Central memory CD4-positive, alpha-beta T cell (primary cell): ENCODE measurements around the gene PFKFB3.
"Not testable (repeated sequence)": the region's sequence is repeated elsewhere in the genome, so short reads cannot be mapped to it uniquely, and the experiment has no call there.

Source experiments
- DNase-seq: peaks from one replicate; pipeline ENCODE4 v3.0.0; 2022
- total RNA-seq, 3 experiments: gene quantifications; one replicate each; lab custom pipeline; 2026; lab: John Stamatoyannopoulos, UW

The PFKFB3 gene
- total RNA-seq = 78.7 to 236 (median 138) reads per million in 3 experiments

DNA sequence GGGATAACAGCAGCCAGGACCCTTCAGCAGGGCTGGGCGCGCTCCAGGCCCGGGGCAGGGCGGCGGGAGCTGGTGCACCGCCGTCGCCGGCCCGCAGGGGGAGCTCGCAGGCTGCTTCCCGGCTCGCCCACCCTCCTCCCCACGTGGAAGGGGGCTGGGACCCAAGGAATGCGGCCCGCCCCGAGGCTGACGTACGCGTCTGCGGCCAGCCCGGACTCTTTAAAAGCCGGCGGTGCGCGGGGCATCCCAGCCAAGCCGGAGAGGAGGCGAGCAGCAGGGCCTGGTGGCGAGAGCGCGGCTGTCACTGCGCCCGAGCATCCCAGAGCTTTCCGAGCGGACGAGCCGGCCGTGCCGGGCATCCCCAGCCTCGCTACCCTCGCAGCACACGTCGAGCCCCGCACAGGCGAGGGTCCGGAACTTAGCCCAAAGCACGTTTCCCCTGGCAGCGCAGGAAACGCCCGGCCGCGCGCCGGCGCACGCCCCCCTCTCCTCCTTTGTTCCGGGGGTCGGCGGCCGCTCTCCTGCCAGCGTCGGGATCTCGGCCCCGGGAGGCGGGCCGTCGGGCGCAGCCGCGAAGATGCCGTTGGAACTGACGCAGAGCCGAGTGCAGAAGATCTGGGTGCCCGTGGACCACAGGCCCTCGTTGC, at the start of gene PFKFB3:
TSS of gene PFKFB3 (plus strand) at position 249 of the 647 bp plus-strand sequence. CDS start at position 578, 329 bp downstream.
- peak; percentile 88 for DNase-seq

DNA sequence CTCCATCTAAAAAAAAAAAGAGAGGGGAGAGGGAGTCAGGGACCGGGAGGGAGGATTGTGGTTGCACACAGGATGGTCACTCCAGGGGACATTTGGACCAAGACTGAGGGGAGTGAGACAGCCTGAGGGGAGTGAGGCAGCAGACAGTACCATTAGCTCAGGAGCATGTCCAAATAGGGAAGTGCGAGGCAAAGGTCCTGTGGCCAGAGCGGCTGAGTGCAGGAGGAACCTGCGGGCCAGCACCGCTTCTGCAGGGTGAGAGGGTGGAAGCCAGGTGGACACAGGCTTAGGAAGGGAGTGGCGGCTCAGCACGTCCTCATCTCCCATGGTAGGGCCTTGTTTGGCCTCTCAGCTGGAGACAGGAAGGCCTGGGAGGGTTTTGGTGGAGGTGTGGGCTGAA, 48.9 kb upstream of the PFKFB3 start:
- no peak for DNase-seq

DNA sequence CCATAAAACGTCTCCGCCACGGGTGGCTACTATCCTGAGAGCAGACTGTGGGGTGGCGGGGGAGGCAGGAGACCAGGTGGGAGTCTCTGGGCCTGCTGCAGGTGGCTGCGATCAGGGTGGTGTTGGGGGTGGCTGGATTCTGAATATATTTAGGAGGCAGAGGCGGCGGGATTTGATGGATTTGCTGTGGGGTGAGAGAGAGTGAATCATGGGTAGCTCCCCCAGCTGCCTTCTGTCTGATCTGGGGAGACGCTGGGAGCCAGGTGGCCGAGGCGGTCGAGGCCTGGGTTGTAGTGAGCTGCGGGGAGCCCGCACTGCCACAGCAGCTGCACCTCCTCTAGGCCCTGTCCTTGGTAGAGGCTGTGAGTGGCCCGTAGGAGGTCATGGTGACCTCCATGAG, 48.2 kb upstream of the PFKFB3 start:
- DNase-seq = no peak

DNA sequence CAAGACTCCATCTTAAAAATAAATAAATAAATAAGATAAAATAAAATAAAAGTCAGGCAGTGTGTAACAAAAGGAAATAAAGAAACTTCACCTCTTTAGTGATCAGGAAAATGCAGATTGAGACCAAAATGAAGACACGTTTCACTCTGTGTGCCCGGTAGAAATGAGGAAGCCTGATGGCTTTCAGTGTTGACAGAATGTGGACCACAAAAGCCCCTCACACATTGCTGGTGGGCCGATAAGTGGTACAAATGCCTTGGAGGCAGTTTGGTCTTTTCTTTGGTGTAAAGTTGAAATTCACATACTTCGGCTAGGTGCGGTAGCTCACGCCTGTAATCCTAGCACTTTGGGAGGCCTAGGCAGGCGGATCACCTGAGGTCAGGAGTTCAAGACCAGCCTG, 44.5 kb upstream of the PFKFB3 start:
- no peak for DNase-seq

DNA sequence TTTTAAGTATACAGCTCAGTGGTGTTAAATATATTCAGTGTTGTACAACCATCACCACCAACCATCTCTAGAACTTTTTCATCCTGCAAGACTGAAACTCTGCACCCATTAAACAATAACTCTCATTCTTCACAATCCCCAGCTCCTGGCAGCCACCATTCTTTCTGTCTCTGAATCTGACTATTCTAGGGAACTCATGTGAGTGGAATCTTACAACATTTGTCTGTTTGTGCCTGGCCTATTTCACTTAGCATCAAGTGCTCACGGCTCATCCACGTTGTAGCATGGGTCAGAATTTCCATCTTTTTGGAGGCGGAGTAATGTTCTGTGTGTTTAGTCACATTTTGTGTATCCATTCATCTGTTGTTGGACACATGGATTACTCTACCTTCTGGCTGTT, 40.8 kb upstream of the PFKFB3 start:
- DNase-seq = no peak

DNA sequence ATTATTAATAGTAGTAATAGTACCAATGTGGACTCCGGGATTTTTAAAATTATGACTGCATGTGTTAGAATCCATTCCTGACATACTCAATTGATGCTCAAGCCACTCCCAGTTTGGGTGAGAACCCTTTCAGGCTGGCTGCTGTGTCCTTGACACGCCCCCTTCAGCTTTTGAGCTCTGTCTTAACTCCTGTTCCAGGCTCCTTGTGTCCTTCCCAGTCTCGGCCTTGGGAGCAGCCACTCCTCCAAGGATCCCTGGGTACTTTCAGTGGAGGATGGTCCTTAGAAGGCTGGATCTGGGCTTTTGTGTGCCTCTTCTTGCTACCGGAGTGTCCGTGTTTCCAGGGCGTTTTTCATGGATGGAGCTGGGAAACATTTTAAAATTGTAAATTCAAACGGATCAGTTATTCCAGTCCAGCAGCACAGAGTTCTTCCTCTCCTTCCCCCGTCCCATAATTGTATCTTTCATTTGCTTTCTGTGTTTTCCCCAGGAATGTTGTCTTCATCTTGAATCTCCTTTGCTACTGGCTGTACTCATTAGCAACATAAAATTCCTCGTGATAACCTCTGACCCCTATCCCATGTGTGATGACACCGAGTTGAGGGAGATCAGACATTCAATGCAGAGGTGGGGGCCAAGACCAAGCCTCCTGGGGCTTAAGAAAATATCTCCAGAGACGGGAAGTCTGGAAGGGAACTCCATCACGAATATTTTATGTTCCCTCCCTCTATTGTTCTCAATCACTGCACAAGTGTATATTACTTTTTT, 40.0 kb upstream of the PFKFB3 start:
- DNase-seq = no peak

DNA sequence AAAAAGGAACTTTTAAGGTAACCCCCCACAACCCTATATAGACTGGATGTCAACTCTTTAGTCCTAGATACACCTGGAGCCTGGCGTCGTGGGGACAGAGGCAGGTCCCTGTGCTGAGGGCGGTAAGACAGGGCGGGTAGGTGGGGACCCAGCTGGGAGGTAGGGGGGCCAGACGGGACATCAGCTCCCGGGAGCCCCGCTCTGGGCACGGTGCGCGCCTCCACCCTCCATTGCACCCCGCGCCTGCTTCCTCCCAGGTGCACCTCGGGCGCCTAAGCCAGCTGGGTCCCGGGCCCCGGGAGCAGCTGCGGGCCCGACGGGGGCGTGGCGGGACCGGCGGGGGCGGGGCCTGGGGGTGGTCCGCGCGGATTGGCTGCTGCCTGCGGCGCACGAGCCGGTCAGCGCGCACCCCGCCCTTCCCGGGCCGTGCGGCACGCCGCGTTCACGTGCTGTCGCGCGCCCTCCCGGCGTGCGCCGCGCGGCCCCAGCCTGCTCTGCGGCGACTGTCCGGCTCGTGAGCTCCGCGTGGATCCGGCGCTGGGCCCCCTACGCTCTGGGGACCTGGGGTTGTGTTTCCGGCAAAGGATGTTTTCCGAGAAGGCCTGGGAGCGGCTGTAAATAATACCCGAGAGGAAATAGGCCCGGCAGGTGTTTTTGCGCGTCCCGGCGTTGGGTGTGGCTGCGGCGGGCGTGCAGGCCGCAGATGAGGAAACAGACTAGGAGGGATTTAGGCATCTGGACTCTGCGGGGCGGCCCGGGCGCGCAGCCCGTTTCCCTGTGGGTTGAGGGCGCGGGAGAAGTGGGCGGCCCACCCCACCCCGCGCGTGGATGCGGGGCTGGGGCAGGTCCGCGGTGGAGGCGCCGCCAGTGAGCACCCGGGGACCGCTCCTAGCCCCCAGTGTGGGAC, 39.1 kb upstream of the PFKFB3 start:
- peak; percentile 93 for DNase-seq

DNA sequence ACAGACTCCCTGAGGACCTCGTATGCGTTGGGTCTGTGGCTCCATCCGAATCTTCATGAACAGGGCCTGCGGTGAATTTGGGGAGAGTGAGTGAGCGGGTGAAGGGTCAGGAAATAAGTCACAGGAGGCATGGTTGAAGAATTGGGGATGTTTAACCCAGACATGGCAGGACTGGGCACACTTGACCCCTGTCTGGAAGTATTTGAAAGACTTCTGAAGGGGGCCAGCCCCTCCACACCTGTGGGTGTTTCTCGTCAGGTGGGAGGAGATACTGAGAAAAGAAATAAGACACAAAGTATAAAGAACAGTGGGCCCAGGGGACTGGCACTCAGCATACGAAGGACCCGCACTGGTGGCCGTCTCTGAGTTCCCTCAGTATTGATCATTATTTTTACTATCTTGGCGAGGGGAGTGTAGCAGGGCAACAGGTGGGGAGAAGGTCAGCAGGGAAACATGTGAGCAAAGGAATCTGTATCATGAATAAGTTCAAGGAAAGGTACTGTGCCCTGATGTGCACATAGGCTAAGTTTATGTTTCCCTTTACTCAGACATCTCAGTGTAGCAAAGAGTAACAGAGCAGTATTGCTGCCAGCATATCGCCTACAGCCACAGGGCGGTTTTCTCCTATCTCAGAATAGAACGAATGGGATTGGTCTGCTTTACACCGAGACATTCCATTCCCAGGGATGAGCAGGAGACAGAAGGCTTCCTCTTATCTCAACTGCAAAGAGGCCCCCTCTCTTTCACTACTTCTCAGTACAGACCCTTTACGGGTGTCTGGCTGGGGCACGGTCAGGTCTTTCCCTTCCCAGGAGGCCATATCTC, 38.2 kb upstream of the PFKFB3 start:
- no peak for DNase-seq

DNA sequence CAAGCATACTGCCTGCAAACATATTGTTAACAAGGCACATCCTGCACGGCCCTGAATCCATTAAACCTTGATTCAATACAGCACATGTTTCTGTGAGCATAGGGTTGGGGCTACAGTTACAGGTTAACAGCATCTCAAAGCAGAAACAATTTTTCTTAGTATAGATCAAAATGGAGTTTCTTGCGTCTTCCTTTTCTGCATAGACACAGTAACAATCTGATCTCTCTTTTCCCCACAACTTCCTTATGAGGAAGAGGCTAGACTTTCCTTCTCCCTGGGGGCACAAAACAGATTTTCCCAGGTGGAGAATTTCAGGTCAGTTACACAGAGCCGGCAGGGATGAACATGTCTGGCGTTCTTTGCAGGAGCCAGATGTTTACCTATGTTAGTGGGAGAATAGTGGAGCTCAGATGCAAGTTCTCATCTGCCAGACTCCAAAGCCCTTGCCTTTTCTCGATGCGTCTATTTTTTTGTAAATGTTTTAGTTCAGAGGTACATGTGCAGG, 37.5 kb upstream of the PFKFB3 start:
- no peak for DNase-seq

DNA sequence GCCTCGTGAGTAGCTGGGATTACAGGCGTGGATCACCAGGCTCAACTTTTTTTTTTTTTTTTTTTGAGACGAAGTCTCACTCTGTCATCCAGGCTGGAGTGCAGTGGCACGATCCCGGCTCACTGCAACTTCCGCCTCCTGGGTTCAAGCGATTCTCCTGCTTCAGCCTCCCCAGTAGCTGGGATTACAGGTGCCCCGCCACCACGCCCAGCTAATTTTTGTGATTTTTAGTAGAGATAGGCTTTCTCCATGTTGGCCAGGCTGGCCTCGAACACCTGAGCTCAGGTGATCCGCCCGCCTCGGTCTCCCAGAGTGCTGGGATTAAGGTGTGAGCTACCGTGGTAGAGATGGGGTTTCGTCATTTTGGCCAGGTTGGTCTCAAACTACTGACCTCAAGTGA, 36.8 kb upstream of the PFKFB3 start:
- DNase-seq = not testable (repeated sequence)

DNA sequence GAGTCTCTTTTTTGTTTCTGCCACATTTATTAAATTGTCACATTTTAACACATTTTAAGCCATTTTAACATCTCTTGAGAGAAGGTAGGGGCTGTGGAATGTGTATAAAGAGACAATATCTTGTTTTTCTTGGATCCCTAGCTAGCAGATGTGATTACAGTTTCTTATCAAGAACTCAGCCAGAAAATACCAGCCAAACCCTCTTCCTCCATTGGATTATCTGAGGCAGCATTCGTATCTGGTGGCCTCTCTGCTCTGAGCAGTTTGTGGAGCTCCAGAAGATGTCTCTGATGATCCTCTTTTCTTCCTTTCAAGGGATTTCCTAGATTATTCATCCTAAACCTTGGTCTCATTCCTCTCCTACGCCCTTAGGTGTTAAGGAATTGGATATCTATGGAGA, 35.3 kb upstream of the PFKFB3 start:
- no peak for DNase-seq

DNA sequence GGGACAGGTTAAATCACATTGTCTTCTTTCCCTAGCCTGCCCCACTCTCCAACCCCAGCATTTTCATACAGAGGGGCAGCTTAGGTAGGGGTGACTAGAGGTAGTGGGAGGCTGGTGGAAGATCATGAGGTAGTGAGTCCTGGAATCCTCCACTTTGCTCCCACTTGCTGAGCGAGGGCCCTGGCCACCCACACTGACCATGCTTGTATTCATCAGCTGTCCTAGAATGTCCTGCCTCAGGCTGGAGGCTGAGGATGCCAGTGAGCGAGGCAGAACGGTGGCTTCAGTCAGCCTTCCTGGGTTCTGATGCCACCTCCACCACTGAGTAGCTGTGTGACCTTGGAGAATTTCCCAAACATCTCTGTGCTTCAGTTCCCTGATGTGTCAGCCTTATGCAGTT, 34.6 kb upstream of the PFKFB3 start:
- no peak for DNase-seq

DNA sequence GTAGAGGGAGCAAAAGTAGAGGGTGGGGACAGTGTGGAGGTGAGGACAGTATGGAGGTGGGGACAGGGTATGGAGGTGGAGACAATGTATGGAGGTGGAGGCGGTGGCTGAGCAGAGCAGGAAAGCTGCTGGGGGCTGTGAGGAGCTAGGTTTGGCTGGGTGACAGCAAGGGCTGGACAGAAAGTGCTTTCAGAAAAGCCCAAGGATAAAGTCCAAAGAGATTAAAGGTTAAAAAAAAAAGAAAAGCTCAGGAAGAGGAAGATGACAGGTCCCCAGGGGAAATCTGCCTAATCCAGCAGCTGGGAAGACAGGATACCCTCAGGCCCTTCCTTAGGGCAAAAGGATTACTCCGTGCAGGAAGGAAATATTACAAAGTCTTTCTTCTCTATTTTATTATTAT, 32.1 kb upstream of the PFKFB3 start:
- no peak for DNase-seq

DNA sequence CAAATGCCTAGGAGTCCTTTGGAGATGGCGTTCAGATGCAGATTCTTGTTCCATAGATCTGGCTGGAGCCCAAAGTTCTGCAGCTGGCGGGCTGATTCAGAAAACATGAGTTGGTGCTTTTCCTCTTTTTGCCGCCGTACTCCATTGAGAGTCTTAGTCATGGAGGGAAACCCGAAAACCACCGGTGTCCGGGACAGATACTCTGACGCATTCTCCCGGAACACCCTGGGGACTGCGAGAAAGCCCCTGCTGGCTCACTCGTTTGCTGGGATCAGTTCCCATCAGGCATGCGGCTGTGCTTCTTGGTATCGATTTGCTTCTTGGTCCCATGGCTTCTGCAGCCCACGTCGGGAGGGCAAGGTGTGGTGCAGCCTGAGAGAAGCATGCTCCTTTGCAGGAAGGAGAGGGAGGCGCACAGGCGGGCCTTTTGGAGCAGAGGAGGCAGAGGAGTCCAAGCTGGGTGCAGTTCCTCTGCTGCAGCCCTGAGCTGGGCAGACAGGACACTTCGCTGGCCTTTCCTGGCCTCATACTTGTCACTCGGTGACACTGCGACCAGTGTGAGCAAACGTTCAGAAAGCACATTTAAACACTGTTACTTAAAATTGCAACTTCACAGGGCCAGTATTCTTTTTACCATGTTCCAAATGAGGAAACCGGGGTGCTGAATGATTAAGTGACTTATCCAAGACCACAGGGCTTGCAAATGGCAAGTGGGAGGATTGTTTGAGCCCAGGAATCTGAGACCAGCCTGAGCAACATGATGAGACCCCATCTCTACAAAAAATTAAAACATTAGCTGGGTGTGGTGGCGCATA, 30.6 kb upstream of the PFKFB3 start:
- no peak for DNase-seq

DNA sequence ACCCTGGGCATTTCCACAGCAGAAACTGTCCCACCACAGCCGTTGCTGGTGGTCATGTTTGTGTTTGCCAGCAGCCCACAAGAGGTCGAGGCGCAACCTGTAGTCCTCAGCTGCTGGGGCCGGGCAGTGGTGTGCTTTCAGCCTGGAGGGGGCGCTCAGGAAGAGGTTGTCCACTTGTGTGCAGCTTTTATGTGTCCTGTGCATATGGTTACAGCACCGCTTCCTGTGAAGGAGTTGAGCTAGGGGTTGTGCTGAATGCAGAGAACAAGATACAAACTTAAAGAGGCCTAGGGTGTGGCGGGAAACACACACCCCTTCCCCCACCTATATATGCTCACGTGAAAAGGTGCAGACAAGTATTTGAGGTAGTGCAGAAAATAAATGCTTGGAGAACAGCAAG, 29.5 kb upstream of the PFKFB3 start:
- peak; percentile 76 for DNase-seq

DNA sequence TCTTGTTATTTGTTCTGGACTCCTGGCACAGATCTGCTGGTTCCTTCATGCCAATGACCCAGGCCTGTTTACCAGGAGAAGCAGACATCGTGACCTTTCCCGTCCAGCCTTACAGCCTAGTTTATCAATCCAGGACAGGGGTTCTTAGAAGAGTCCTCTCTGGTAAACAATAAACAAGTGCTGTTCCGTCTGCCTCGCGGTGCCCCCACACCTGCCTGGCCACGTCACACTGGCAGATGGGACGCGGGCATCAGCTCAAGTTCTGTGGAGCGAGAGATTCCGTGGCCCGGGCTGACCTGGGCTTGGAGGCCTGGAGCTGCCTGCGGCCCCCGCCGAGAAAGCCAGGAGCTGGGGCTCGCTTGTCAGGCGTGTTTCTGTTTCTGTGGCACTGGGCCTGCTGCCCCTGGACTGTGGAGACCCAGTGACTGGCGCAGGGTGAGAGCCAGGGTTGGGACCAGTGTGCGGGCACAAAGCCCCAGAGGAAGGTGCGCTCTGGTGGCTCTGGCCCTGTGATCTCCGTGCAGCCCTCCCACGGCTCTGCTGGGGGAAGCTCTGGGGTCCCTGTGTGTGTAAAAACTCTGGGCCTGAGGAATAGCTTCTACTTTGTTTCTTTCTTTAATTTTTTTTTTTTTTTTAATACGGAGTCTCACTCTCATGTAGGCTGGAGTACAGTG, 28.4 kb upstream of the PFKFB3 start:
- DNase-seq = no peak

DNA sequence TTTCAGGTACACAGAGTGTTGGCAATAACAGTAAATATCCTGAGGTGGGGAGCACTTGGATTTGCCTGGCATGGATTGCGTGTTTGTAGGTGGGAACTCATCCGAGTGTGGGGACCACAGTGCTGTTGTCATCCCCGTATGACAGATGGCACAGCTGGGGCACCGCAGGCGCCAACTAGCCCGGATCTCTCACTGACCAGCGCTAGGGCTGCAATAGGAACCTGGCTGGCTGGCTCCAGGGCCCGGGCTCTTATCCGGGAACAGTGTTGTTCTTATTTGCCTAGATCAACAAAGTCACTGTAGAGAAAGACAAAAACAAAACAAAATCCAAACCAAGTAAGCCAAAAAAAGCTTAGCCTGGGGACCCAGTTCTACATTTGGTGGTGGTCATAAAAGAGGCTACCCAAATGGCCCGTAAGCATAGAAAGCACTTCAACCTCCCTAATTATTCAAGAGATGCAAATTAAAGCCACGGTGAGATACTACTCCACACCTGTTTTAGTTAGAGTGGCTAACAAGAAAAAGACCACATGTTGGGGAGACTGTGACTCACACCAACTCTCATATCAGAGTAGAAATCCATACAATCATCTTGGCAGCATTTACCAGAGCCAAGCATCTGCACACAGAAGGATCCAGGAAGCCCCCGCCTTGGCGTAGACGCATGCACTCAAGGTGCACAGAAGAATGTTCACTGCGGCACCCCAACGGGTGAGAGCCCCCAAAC, 27.2 kb upstream of the PFKFB3 start:
- DNase-seq = no peak

DNA sequence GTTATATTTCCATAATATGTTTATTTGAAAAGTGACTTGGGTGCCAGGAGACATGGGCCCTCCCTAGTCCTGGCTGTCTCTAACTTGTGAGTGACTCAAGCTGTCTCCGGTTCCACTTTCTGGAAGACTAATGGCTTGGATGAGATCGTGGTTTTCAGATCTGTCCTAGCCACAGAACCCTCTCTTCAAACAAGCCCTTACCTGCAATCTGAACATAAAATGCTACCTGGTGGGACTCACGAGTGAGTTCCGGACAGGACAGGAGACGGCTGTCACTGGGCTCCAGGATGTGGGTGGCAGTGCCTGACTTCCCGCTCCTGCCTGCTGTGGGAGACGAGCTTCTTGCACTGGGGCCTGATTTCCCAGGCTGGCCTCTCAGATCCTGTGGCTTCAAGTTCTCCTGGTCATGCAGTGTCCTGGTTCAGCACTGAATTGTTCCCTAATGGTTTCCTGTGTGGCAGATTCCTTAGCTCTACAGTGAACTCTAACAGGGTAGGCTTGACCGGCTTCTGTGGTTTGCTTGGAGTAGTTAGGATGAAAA, 26.0 kb upstream of the PFKFB3 start:
- DNase-seq = no peak

DNA sequence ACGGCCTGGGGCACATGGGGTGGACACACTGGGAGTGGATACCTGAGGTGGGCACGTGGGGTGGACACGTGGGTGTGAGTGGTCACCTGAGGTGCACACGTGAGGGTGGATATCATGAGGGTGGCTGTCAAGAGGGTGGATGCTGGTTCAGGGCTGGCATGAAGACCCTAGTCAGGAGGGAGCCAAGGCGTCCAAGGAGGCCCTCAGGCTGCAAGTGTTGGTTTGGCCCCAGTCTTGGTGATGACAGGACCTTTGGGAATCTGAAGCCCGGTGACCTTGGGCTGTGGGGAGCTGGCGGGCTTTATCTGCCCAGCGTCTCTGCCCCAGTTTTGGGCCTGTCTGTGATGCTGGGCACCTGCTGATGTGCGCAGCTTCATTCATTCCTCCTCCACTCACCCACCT, 24.9 kb upstream of the PFKFB3 start:
- DNase-seq = no peak

DNA sequence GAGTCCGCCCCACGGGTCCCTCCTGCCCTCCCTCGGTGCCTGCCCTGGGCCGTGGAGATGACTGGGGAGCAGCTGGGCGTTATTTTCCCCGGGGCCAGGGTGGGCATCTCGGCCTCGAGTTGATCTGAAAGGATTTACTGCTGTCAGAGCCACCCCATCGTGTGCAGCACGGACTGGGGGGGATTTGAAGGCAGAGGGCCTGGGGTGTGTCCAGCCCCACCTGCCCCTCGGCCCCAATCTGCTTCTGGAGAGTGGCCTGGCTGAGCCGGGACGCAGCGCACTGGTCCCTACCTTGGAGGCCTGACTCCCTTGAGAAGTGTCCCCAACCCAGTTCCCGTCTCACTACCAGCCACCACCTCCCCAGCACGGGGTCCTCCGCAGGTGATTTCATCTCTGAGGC, 24.2 kb upstream of the PFKFB3 start:
- no peak for DNase-seq
